Measurements from ENCODE around the gene DSTYK.
A peak's percentile ranks its signal among the peaks of the same experiment; 100 is the strongest.

Gene DSTYK

DNA sequence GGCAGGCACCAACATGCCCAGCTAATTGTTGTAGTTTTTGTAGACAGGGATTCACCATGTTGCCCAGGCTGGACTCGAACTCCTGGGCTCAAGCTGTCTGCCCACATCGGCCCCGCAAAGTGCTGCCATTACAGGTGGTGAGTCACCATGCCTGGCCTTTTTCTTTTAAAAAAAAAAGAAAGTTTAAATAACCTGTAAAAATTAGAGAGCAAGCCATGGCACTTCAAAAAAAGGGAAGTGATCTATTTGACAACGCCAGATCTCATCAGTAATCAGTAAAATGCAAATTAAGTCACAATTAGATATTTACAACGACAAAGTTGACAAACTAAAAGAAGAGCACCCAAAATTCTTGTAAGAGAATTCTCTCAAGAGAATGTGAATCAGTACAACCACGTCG lies 86.8 kb downstream of the DSTYK start:
- DNase-seq (ENCODE audit: low spot score) = no peak

DNA sequence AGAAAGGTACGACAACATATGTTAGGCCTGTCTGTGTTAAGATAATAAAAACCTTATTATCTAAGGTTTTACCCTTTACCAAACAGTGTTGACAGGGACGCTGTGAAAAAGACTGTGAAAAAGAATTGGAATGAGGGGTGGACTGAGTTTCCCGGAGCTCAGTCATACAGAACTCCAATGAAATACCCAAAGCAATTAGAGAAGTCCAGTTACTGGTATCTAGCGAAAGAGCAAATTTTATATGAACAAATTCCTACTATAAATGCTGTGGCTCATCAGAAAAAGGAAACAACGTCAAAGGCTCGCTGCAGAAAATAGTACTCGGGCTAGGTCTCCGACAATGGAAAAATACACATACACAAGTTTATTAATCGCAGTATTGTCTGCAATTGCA lies 89.0 kb downstream of the DSTYK start:
- no peak for DNase-seq (ENCODE audit: low spot score)

DNA sequence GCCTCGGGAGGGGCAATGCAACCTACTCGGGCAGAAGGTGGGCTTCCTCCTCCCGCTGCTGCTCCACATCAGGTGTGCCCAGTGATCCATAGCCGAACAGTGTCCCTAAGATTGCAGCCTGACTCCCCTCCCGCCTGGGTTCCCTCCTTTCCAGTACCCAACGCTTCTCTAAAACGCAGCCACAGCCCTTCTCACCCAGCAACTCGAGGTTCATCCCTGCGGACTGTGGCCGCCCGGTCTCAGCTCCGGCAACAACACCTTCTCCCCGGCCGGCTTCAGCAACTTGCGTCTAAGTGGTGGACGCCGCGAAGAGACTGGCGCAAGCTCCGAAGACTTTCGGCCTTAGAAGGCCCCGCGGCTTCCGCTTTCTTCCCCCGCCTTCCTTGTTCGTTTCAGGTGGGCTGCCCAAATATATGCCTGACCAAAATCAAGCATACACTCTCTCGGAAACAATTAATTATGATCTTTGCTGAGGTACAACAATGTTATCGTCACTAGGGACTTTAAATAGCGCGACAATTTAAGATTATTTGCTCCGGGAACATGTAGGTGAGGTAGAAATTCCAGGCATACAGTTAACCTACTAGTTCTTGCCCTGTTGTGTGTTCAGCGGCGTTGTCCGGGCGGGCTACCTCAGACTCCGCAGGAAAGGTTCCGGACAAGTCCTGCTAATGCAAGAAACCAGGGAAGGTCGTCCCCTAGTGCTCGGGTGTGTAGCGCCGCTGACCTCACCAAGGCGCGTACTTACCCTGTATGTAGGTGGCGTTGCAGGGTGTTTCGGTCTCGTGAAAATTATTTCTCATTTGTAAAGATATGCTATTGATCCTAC lies 89.6 kb downstream of the DSTYK start, which contains the start of gene RBBP5:
Gene RBBP5, minus strand, starts transcription at position 319 of the 829 bp plus-strand sequence. Its CDS starts 105 bp downstream, at position 214.
- DNase-seq (ENCODE audit: low spot score) = peak; percentile 97

- no peak for DNase-seq (ENCODE audit: low spot score)
Measured at GRCh38 chr1:205118752-205119151, 92.8 kb downstream of the DSTYK start.

DNA sequence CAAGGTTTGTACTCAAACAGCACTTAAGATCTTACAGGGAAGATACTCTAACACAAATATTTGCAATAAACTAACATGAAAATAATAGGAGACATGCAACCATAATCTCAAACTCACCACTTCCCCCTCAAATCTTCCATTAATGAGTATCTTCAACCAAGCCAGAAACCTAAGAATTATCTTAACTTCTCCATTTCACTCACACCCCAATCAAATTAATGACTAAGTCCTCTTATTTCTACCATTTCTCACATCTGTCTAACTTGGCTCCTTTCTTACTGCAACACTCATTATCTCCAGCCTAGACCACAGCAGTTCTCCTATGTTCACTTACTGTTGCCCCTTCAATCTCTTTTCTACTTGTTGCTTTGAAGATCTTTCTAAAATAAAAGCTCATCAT lies 100.1 kb downstream of the DSTYK start:
- no peak for DNase-seq (ENCODE audit: low spot score)

DNA sequence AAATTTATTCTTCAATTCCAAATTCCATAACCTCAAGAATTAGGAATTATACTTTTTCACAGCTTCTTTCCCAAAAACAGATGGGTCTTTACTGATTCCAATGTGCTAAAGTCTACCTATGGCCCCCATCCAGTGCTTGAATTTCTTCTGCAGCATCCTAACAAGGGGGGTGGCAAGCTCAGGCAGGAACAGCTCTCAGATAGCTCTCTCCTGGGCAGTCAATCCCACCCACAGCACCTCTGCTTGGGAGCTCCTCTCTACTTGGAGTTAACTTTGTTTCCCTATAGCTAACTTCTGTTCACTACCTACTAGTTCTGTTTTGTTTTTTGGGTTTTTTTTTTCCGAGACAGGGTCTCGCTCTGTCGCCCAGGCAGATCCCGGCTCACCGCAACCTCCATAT lies 101.8 kb downstream of the DSTYK start:
- DNase-seq (ENCODE audit: low spot score) = no peak

GRCh38 chr1:205109269-205109668 lies 102.2 kb downstream of the DSTYK start:
- no peak for DNase-seq (ENCODE audit: low spot score)

DNA sequence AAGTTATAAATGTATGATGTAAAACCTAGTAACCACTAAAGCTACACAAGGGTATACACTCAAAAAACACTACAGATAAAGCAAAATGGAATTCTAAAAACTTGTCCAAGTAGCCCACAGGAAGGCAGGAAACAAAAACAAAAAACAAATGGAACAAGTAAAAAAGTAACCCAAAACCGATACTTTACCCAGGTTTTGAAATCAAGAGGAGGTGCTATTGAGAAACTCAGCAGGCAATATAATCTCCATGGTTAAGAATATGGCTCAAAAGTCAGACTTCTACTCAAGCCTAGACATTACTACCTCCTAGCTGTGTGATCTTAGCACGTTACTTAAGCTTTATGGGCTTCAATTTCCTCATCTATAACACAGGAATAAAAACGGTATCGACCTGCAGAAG lies 103.0 kb downstream of the DSTYK start:
- no peak for DNase-seq (ENCODE audit: low spot score)

GRCh38 chr1:205107327-205107726 lies 104.2 kb downstream of the DSTYK start:
- DNase-seq (ENCODE audit: low spot score) = no peak

GRCh38 chr1:205102404-205102803 lies 109.1 kb downstream of the DSTYK start:
- no peak for DNase-seq (ENCODE audit: low spot score)

DNA sequence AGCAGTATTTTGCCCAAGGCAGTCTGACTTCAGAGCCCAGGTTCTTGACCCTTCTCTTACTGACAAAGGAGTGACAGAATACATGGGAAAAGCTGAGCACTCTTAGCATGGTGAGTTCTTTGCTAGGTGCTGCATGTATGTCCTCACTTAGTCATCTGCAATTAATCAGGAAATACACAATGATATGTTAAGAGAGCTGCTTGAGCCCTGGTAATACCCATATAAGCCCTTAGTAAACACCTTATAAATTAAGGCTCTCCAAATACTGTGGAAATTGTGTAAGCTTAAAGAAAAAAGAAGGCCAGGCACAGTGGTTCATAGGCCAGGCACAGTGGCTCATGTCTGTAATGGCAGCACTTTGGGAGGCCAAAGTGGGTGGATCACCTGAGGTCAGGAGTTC lies 113.3 kb downstream of the DSTYK start:
- no peak for DNase-seq (ENCODE audit: low spot score)

DNA sequence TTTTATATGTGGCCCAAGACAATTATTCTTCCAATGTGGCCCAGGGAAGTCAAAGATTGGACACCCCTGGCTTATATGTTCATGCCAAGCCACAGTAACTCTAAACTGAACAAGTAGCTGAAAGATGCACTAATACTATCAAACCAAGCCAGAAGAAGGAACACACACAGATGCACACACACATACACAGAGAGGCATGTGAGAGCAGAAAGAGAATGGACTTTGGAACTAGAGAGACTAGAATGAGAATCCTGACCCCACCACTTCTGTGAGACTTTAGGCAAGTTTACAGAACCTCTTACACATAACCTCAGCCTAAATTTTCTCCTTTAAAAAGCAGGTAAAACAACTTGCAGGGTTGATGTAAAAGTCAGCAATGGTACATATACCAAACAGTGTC lies 116.1 kb downstream of the DSTYK start:
- DNase-seq (ENCODE audit: low spot score) = no peak
